H9 (cell line): Measurements from ENCODE around the gene CHRNA5. TPM values are rescaled to one million over a fixed set of nuclear protein-coding genes. Genes with fewer than 3 reads are reported as not detected.
A peak's percentile ranks its signal among the peaks of the same experiment; 100 is the strongest.

Experiments
- DNase-seq: peaks from one replicate; pipeline ENCODE4 v3.0.0-alpha.2; 2017
- H2AFZ ChIP-seq: one replicate; pipeline ENCODE4 v1.6.1; 2013; ENCODE audit warnings: mild to moderate bottlenecking, low read length, control low read depth, moderate library complexity
- H2AK5ac ChIP-seq: 2 replicates; pipeline ENCODE4 v1.6.1; 2013; ENCODE audit warnings: low read length, control low read depth, mixed read lengths; ENCODE audit not compliant: insufficient read length
- H2BK120ac ChIP-seq: one replicate; pipeline ENCODE4 v1.6.1; 2013; ENCODE audit warnings: low read depth, mild to moderate bottlenecking, low read length, control low read depth, inconsistent platforms; ENCODE audit not compliant: poor library complexity, severe bottlenecking
- H2BK12ac ChIP-seq: 2 replicates; pipeline ENCODE4 v1.6.1; 2013; ENCODE audit warnings: low read length, control low read depth, mixed read lengths, low read depth; ENCODE audit not compliant: insufficient read length
- H2BK15ac ChIP-seq: 2 replicates; pipeline ENCODE4 v1.6.1; 2013; ENCODE audit warnings: low read depth, low read length, control low read depth
- H2BK20ac ChIP-seq: one replicate; pipeline ENCODE4 v1.6.1; 2013; ENCODE audit warnings: low read depth, mild to moderate bottlenecking, low read length, control low read depth, inconsistent platforms; ENCODE audit not compliant: poor library complexity, severe bottlenecking
- H2BK5ac ChIP-seq: 2 replicates; pipeline ENCODE4 v1.6.1; 2013; ENCODE audit warnings: low read length, control low read depth, mixed read lengths; ENCODE audit not compliant: insufficient read length
- H3K14ac ChIP-seq: 2 replicates; pipeline ENCODE4 v1.6.1; 2013; ENCODE audit warnings: low read length, control low read depth; ENCODE audit not compliant: insufficient read depth
- H3K18ac ChIP-seq: 2 replicates; pipeline ENCODE4 v1.6.1; 2013; ENCODE audit warnings: low read depth, mild to moderate bottlenecking, mixed read lengths, low read length, control low read depth; ENCODE audit not compliant: insufficient read length
- H3K23ac ChIP-seq: 2 replicates; pipeline ENCODE4 v1.6.1; 2013; ENCODE audit warnings: low read length, control low read depth, mixed read lengths, low read depth; ENCODE audit not compliant: insufficient read length
- H3K23me2 ChIP-seq: 2 replicates; pipeline ENCODE4 v1.6.1; 2013; ENCODE audit warnings: low read depth, mild to moderate bottlenecking, mixed read lengths, low read length, control low read depth; ENCODE audit not compliant: insufficient read length, poor library complexity, severe bottlenecking
- H3K27ac ChIP-seq: 2 replicates; pipeline ENCODE4 v1.5.1; 2013; ENCODE audit warnings: low read length, control low read depth, mixed read lengths, low read depth; ENCODE audit not compliant: insufficient read length
- H3K27me3 ChIP-seq: 2 replicates; pipeline ENCODE4 v1.6.1; 2013; ENCODE audit warnings: low read length, control low read depth, inconsistent platforms; ENCODE audit not compliant: insufficient read depth
- H3K4ac ChIP-seq: 2 replicates; pipeline ENCODE4 v1.6.1; 2013; ENCODE audit warnings: low read depth, mild to moderate bottlenecking, control low read depth, inconsistent platforms, low read length, moderate library complexity
- H3K4me1 ChIP-seq: 2 replicates; pipeline ENCODE4 v1.6.1; 2013; ENCODE audit warnings: low read length, control low read depth, inconsistent platforms; ENCODE audit not compliant: insufficient read depth
- H3K4me2 ChIP-seq: 2 replicates; pipeline ENCODE4 v1.6.1; 2013; ENCODE audit warnings: low read length, control low read depth, mixed read lengths; ENCODE audit not compliant: insufficient read length, insufficient read depth
- H3K56ac ChIP-seq: 2 replicates; pipeline ENCODE4 v1.6.1; 2013; ENCODE audit warnings: low read depth, mild to moderate bottlenecking, mixed read lengths, low read length, control low read depth; ENCODE audit not compliant: insufficient read length
- H3K79me1 ChIP-seq: 2 replicates; pipeline ENCODE4 v1.6.1; 2013; ENCODE audit warnings: low read depth, mild to moderate bottlenecking, moderate library complexity, low read length, control low read depth, inconsistent platforms; ENCODE audit not compliant: insufficient read depth, poor library complexity, severe bottlenecking
- H3K79me2 ChIP-seq: 2 replicates; pipeline ENCODE4 v1.6.1; 2013; ENCODE audit warnings: low read length, control low read depth, inconsistent platforms; ENCODE audit not compliant: insufficient read depth
- H3K9ac ChIP-seq: 2 replicates; pipeline ENCODE4 v1.6.1; 2013; ENCODE audit warnings: low read length, control low read depth, mixed read lengths; ENCODE audit not compliant: insufficient read length; ENCODE audit errors: extremely low read depth
- H3K9me3 ChIP-seq: one replicate; pipeline ENCODE4 v1.6.1; 2013; ENCODE audit warnings: low read depth, low read length, inconsistent platforms; ENCODE audit not compliant: control insufficient read depth
- H3T11ph ChIP-seq: one replicate; pipeline ENCODE4 v1.6.1; 2013; ENCODE audit warnings: mild to moderate bottlenecking, low read length, control low read depth, inconsistent platforms
- H4K20me1 ChIP-seq: one replicate; pipeline ENCODE4 v1.6.1; 2013; ENCODE audit not compliant: control insufficient read depth, insufficient read length, insufficient read depth
- H4K5ac ChIP-seq: 2 replicates; pipeline ENCODE4 v1.6.1; 2013; ENCODE audit warnings: low read depth, mild to moderate bottlenecking, mixed read lengths, low read length, control low read depth; ENCODE audit not compliant: insufficient read length
- H4K8ac ChIP-seq: replicated peaks from 2 replicates; pipeline ENCODE4 v1.6.1; 2013; ENCODE audit warnings: low read length, control low read depth, mixed read lengths, low read depth; ENCODE audit not compliant: insufficient read length
- H4K91ac ChIP-seq: 2 replicates; pipeline ENCODE4 v1.6.1; 2013; ENCODE audit warnings: low read depth, mild to moderate bottlenecking, moderate library complexity, mixed read lengths, low read length, control low read depth; ENCODE audit not compliant: insufficient read length
- H3K27ac Mint-ChIP-seq, 3 experiments: 2 replicates in 2 of 3; 3 replicates in 1 of 3; pipeline ENCODE4 v1.8.0; 2020 to 2021; ENCODE audit warnings: mixed read lengths in 3 of 3, mild to moderate bottlenecking in 1 of 3, moderate library complexity in 1 of 3
- H3K27me3 Mint-ChIP-seq: 2 replicates; pipeline ENCODE4 v1.8.0; 2021; ENCODE audit warnings: low read depth, mild to moderate bottlenecking, moderate library complexity, mixed read lengths
- H3K36me3 Mint-ChIP-seq, 3 experiments: 2 replicates in 2 of 3; 3 replicates in 1 of 3; pipeline ENCODE4 v1.8.0; 2020 to 2021; ENCODE audit warnings: low read depth in 3 of 3, mixed read lengths in 3 of 3; ENCODE audit not compliant: insufficient read depth in 1 of 3
- H3K4me1 Mint-ChIP-seq, 2 experiments: 2 replicates each; pipeline ENCODE4 v1.8.0; 2020; ENCODE audit warnings: mixed read lengths in 2 of 2
- H3K4me3 Mint-ChIP-seq, 2 experiments: 2 replicates in 1 of 2; 3 replicates in 1 of 2; pipeline ENCODE4 v1.8.0; 2020 to 2021; ENCODE audit warnings: mild to moderate bottlenecking in 2 of 2, mixed read lengths in 2 of 2, moderate library complexity in 1 of 2
- H3K9me3 Mint-ChIP-seq, 2 experiments: 2 replicates in 1 of 2; 3 replicates in 1 of 2; pipeline ENCODE4 v1.8.0; 2020; ENCODE audit warnings: mild to moderate bottlenecking in 2 of 2, mixed read lengths in 2 of 2, moderate library complexity in 1 of 2
- WGBS: extraction: QIAGEN DNeasy Blood & Tissue Kit; methylation state at CpG from one replicate; pipeline ENCODE4 v1.1.7; 2013; ENCODE audit warnings: missing lambda C conversion rate, low lambda C conversion rate, mixed read lengths; ENCODE audit not compliant: insufficient read length; ENCODE audit errors: extremely low coverage; 5-methylcytosine and 5-hydroxymethylcytosine counted together
- total RNA-seq: library from RNA; stranded (reverse); gene quantifications from 2 replicates; pipeline ENCODE4 v1.2.1, GENCODE V29; 2021
- TF ChIP-seq, protein P1 (sequence below): fragments of 200-600 bp; sonication (generic); conservative IDR thresholded peaks from 3 replicates; pipeline ENCODE4 v1.8.0; 2021; ENCODE audit warnings: antibody characterized with exemption, mild to moderate bottlenecking

The CHRNA5 gene
- total RNA-seq, 1 experiment from 2014 or later = 16.5 TPM

DNA sequence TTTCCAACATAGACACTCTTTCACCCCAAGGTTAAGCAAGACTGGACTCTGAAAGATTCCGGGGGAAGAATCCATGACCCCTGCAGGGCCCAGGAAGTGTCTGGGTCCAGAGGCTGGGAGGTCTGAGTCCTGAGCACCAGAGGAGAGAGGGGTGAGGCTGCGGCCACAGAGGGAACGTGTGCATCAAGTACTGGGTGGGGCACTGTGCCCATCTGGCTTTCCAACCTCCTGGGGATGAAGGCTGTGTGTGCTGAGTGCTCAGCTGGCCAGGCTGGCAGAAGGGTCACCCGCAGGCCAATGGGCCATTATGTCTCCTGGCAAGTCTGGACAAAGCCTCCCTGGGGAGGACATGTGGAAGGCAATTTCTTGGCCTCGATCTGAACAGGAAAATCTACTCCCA is 52.2 kb downstream of the CHRNA5 start:
- Mint-ChIP-seq H3K27ac (no peak overlapping the region), H3K27me3 (peaks cover 37% of the 10 kb centered on the region), H3K36me3 (no peaks in the 10 kb centered on the region), H3K4me1 (peaks cover 13 to 21% of the 10 kb centered on the region in 2 experiments), H3K9me3 (peaks cover 2 to 4% of the 10 kb centered on the region in 2 experiments; a peak in 2 of 5 replicates), H3K4me3 (no peak overlapping the region)
- Histone ChIP-seq H3T11ph (no peak overlapping the region), H2BK20ac (no peak overlapping the region), H3K79me1 (no peaks in the 10 kb centered on the region), H3K23me2 (peaks cover 10% of the 10 kb centered on the region), H4K5ac (no peak overlapping the region), H2BK12ac (no peak overlapping the region), H3K27me3 (peaks cover 8% of the 10 kb centered on the region; the same call in 1 of the 2 replicates), H4K20me1 (no peaks in the 10 kb centered on the region), H2BK120ac (no peak overlapping the region), H2BK5ac (no peak overlapping the region), H4K91ac (no peak overlapping the region), H4K8ac (no peak overlapping the region), H3K18ac (no peak overlapping the region), H2BK15ac (no peak overlapping the region), H3K56ac (no peak overlapping the region), H3K14ac (no peak overlapping the region), H2AFZ (no peak overlapping the region), H3K79me2 (no peaks in the 10 kb centered on the region), H3K4me1 (no peaks in the 10 kb centered on the region), H3K4ac (no peak overlapping the region), H3K4me2 (no peak overlapping the region), H3K9me3 (no peaks in the 10 kb centered on the region), H3K9ac (no peak overlapping the region), H2AK5ac (no peak overlapping the region), H3K27ac (no peak overlapping the region), H3K23ac (no peak overlapping the region)
- peak; percentile 20 for DNase-seq
- TF ChIP-seq, protein P1, sequence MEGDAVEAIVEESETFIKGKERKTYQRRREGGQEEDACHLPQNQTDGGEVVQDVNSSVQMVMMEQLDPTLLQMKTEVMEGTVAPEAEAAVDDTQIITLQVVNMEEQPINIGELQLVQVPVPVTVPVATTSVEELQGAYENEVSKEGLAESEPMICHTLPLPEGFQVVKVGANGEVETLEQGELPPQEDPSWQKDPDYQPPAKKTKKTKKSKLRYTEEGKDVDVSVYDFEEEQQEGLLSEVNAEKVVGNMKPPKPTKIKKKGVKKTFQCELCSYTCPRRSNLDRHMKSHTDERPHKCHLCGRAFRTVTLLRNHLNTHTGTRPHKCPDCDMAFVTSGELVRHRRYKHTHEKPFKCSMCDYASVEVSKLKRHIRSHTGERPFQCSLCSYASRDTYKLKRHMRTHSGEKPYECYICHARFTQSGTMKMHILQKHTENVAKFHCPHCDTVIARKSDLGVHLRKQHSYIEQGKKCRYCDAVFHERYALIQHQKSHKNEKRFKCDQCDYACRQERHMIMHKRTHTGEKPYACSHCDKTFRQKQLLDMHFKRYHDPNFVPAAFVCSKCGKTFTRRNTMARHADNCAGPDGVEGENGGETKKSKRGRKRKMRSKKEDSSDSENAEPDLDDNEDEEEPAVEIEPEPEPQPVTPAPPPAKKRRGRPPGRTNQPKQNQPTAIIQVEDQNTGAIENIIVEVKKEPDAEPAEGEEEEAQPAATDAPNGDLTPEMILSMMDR = no peak
- no CpG with 5 or more reads among the region's 5 CpGs for WGBS
